Heart left ventricle (tissue), 13 donors: Measurements from ENCODE around the gene TMEM217.

Experiments used
- CTCF ChIP-seq, 12 donors: fragments of 200-600 bp; sonication (generic) in 4 of 12; IDR thresholded peaks; one replicate each; pipeline versions ENCODE4 v1.5.0 to v1.8.0; 2018 to 2022; ENCODE audit warnings: antibody characterized with exemption in 12 of 12, mild to moderate bottlenecking in 5 of 12
- POLR2A ChIP-seq, 2 donors: fragments of 450-650 bp; IDR thresholded peaks; one replicate each; pipeline ENCODE4 v1.6.1; 2017; ENCODE audit warnings: antibody characterized with exemption in 2 of 2, mild to moderate bottlenecking in 2 of 2, moderate library complexity in 2 of 2
- donor health status: ischemic (EF 13 %, LVEDD 7.1; RV severe dilation, severe dysfunction).
- donor health status: DM: no; HTN: yes; CAD: no.
- donor health status: DM: no; HTN: no; CAD: no.
- donor health status: ischemic (EF 25% LVEDD 6.9; RV normal size, moderate dysfunction).
- donor health status: ischemic (EF 25% LVEDD 5.7; RV mildly dilated, moderate dysfunction).
- donor health status: ischemic (EF 35%, LVEDD 5.7; RV mildly dilated, moderate dysfunction).
- donor health status: nonischemic (EF 11% LVEDD 7.7; RV severe dilation, severe dysfunction).
- donor health status: DM: yes; HTN: yes; CAD: no.
- donor health status: PGD.
- donor health status: ischemic (EF 29% LVEDD 5.4; RV normal size, mild dysfunction).
- donor health status: nonischemic (EF 23%, LVEDD 6.1; RV moderate dilation, normal function).

GRCh38 chr6:37256692-37257319 is 1.1 kb downstream of the TMEM217 start:
- no peak for TF ChIP-seq CTCF (IDR thresholded peaks at IDR 0.05)
- no peak for TF ChIP-seq POLR2A (IDR thresholded peaks at IDR 0.05)
